Measurements from ENCODE around the gene PTPRK. TPM values are rescaled to one million over a fixed set of nuclear protein-coding genes. Genes with fewer than 3 reads are reported as not detected.
"Not testable (repeated sequence)": the region's sequence is repeated elsewhere in the genome, so short reads cannot be mapped to it uniquely, and the experiment has no call there.

Gene PTPRK
- total RNA-seq, 1 donor from 2014 or later: 124 TPM

DNA sequence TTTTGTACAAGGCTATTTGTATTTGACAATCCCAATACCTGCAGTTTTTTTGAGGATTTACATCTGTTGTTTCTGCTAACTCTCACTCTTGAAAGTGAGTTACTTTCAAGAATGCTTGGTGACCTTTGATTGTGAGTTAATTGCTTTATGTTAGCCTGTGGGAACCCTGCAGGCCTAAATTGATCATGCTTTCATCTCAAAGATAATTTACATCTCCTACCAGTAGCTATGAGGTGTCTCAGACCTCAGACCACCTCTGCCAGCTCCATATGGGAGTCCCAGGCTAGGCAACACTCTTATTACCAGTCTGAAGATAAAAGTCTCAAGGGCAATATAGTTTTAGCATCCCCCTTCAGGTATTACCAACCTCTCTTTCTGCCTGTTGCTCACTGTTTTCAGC lies 503.1 kb downstream of the PTPRK start:
- no peak for DNase-seq (ENCODE audit: low read depth)

GRCh38 chr6:128007658-128008057 lies 512.7 kb downstream of the PTPRK start:
- no peak for DNase-seq (ENCODE audit: low read depth)

DNA sequence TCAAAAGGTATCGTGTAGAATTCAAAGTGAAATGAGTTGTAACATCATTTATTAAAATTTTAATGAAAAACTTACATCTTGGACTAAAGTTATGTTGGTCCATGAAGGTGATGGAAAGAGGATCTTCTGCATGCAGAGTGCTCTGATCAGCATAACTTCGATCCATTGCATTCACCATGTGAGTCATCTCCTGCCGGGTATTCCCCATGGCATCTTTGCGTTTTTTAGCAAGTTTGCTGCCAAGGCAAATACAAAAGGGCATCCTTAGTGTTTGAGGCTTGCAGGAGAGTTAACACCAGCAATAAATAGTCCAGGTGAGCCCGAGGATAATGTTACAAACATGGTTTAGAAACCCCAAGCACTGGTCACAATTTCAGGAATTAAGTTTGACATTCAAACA lies 515.4 kb downstream of the PTPRK start:
- DNase-seq (ENCODE audit: low read depth): peak; percentile 9

DNA sequence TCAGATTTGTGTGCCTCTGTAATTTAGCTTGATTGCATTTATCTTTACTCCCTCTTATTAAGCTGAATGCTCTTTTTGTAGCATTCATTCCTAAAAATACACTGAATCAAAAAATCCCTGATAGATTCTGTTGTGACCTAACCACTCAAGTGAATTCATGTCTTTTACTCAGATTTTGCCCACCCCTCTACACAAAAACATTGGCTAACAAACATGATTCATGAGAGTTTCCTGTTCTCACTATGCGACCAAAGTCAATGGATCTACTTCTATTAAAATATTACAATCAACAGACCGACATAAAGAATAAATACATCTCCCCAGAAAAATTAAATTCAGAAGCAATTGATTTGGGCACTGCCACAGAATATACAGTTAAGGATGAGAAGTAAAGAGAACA lies 520.0 kb downstream of the PTPRK start:
- no peak for DNase-seq (ENCODE audit: low read depth)

GRCh38 chr6:127998985-127999384 lies 521.4 kb downstream of the PTPRK start:
- no peak for DNase-seq (ENCODE audit: low read depth)

DNA sequence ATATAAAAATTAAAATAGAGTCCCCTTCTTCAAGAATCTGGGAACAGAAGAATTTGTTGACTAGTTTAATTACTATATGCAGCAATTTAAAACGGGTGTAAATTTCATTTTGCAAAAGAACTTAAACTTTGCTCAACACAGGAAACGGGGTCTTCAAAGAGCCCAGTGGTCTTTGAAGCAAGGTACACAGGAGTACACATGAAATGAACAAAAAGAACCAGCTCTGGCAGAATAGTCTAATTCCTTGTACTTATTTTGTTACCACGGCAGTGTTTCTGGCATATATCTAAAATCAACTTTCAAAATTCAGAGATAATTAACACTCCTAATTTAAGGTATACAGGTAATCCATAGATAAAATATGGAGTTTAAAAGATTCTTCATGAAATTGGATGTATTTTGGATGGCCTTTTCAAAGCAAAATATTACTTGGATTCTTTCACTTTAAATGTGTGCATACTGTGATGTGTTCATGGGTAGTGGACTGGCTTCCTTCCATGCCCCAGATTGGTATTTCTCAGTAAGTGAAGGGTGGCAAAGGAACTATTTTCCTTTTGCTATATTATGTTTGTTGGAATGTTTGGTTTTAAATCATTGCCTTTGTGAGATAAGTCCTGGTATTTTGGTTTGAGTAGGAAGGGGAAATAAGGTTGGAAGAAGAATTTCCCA lies 522.8 kb downstream of the PTPRK start:
- no peak for DNase-seq (ENCODE audit: low read depth)

GRCh38 chr6:127996925-127997324 lies 523.5 kb downstream of the PTPRK start:
- no peak for DNase-seq (ENCODE audit: low read depth)

DNA sequence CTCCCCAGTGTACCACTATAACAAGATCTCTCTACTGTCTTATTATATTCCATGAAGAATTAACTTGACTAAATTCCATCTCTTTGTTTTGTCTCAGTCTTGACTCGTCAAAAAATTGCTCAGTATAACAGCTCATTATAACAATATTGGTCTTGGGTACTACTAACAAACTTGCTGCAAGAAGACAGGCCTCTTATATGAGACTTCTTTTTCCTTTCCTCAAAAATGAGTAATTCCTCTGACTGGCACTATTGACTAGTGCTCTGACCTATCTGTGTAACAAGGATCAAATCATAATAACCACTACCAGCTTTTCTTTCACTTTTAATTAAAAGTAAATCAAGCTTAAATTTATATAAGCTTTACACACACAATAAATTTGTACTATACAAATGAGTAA lies 528.3 kb downstream of the PTPRK start:
- no peak for DNase-seq (ENCODE audit: low read depth)

DNA sequence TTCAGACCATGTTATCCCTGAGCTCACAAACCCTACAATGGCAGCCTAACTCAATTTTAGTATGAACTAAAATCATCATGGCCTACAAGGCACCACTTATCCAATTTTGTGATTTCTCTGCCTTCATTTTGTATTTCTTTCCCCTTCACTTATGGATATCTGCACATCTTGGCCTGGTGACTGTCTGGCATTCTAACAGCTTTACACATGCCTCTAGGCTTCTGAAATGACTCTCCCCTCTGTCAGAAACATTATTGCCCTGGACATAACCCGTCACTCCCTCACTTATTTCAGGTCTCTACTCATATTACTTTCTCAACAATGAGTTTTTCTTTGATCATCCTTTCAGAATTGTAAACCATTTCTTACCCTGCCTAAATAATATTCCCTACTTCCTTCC lies 530.3 kb downstream of the PTPRK start:
- no peak for DNase-seq (ENCODE audit: low read depth)

- no peak for DNase-seq (ENCODE audit: low read depth)
These were observed 539.4 kb downstream of the PTPRK start for GRCh38 chr6:127980996-127981395.

GRCh38 chr6:127978185-127978584 lies 542.2 kb downstream of the PTPRK start:
- not testable (repeated sequence) for DNase-seq (ENCODE audit: low read depth)

DNA sequence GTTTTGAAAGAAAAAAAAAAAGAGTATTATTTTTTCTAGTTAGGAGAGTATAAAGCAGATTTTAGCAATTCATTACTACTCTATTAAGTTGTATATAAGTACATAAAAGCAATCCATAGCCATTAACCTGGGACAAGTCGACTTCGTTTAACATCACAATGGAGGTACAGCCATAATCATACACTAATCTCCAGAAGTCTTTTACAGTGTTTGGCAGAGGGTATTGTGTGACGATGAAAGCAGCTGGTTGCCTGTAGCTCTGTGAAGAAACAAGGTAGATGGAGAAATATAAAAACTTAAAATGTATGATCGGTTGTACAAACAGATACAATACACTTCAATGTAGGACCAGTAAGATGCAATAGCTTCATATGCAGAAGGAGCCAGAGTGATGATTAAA lies 543.6 kb downstream of the PTPRK start:
- no peak for DNase-seq (ENCODE audit: low read depth)

DNA sequence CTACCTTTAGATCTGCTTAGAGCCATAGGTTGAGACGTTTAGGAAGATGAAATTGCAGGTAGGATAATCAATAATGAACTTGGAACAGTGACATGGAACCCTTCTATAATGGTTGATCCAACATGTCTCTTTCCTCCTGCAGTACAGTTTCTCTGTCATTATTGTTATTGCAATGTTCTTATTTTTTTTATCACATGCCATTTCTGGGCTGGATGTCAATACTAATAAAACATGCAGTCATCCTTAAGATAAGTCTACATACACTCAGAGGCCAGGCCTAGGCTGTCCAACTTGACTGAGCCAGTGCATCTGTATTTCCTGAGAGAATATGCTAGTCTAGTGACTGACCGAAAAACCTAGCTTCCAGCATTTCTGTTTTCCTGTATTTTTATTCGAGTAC lies 544.3 kb downstream of the PTPRK start:
- no peak for DNase-seq (ENCODE audit: low read depth)

DNA sequence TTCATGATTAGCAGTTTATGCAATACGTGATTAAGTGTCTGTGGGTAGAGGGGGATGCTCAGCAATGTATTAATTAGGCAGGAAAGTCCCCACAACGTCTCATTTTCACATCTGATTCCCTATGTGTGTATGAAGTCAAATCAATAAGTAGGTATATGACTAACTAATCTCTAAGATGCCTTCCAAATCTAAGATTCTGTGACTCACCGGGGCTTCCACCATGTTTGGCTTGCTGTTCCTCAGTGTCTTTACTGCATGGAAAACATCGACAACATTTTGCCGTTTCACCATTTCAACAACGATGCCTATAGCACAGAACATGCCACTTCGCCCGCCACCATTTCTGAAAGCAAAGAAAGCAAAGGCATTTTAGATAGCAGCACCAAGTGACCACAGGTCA lies 547.6 kb downstream of the PTPRK start:
- DNase-seq (ENCODE audit: low read depth): no peak

DNA sequence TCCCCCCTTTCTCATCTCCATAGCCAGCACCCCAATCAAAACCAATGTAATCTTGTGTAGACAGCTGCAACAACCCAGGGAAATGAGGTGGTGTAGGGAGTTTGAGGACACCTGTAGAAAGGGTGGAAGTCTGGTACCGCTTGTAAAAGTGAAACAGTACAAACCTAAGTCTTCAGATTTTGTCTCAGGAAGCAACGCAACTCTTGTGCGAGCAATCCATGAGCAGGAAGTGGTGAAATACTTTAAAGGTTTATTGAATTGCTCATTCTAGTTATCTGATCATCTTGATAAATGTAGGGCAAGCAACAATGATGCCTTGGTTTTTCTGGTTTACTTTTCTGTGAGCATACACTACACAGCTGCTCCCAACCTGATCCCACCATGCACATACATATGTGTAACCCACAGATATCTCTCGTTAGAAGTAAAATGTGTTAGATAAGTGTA lies 548.4 kb downstream of the PTPRK start:
- DNase-seq (ENCODE audit: low read depth): peak; percentile 48

GRCh38 chr6:127971386-127971785 lies 549.0 kb downstream of the PTPRK start:
- DNase-seq (ENCODE audit: low read depth): no peak

- DNase-seq (ENCODE audit: low read depth): no peak
These were observed 550.7 kb downstream of the PTPRK start for GRCh38 chr6:127969701-127970100.

DNA sequence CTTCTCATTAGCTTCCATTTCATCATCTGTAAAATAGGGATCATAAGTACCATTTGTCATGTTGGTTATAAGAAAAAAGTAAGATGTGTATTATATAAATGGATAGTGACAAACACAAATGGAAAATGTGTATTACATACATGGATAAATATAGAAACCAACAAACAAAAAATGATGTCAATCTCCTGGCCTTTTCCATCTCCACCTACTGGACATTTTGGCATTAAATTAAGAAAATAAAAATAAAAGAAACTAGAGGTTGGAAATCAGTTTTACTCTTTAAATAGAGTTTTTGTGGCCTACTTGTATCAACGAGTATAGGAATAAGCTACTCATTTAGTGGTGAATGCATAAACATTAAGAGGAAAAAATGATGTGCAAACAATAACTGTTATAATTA lies 552.0 kb downstream of the PTPRK start:
- no peak for DNase-seq (ENCODE audit: low read depth)

GRCh38 chr6:127967708-127968107 lies 552.7 kb downstream of the PTPRK start:
- no peak for DNase-seq (ENCODE audit: low read depth)

DNA sequence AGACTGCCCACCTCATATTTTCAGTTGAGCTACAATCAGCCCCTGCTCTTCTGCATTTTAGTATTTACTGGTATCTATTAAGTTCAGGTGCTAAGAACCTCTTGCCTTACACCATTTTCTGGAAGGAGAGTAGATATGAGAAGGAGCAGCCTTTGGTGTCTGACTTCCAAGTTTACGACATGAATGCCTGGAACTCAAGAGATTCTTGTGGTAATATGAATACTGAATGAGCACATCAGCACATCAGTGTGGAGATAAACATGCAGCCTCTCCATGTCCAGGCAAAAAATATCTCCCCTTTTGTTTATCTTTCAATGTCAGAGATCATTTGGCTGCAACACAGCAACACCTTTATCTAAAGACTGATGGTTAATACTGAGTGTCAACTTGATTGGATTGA lies 553.8 kb downstream of the PTPRK start:
- DNase-seq (ENCODE audit: low read depth): no peak

GRCh38 chr6:127963495-127963894 lies 556.9 kb downstream of the PTPRK start:
- no peak for DNase-seq (ENCODE audit: low read depth)

DNA sequence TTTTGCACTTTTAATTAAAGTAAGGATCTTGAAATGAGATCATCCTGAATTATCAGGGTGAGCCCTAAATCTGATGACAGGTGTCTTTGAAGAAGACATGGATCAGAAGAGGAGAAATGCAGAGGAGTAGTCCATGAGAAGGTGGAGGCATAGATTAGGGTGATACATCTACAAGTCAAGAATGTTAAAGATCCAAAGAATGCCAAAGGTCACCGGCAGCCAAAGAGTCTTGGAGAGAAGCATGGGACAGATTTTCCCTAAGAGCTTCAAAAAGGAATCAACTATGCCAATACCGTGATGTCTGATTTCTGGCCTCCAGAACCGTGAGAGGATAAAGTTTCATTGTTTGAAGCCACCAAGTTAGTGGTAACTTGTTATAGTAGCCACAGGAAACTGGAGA lies 560.5 kb downstream of the PTPRK start:
- DNase-seq (ENCODE audit: low read depth): no peak

DNA sequence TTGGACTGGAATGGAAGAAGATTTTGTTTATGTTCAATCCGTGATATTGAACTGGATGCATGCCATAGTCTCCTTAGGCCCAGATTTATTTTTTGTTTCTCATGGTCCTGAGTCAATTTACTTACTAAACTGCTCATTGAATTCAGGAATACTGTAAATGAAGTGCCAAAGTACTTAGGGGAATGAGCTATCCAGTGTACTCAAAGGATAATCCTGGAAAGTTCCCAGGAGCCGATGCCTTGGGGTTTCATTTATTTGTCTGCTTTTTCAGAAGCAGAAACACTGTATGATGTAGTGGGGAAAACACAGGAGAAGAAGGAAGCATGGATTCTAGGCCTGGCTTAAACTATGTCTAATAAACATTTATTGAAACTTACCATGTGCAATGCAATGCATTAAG lies 563.4 kb downstream of the PTPRK start:
- no peak for DNase-seq (ENCODE audit: low read depth)

DNA sequence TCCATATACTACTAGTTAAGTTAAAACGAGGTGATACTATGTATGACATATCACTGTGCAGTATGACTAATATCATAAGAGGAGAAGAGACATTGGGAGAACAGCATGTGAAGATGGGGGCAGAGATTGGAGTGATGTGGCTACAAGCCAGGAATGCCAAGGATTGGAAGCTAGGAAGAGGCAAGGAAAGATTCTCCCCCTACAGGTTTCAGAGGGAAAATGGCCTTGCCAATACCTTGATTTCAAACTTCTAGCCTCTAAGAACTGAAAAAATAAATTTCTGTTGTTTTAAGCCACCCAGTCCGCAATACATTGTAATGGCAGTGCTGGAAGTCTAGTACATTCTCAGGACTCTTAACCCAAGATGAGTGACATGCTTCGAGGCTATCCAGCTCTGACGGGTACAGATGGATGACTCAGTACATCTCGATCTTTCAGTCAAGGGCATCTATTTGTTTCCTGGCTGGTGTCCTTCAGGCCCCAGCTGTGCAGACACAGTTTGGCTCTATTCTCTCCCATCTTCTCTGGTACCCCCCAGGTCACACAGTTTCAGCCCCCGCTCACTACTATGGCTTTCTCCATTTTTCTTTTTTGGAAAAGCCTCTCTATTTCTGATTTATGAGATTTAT lies 564.0 kb downstream of the PTPRK start:
- DNase-seq (ENCODE audit: low read depth): no peak

Data from renal cortical epithelial cell (primary cell).